ENCODE measurements around the gene LRWD1. TPM values are rescaled to one million over a fixed set of nuclear protein-coding genes. Genes with fewer than 3 reads are reported as not detected.

The LRWD1 gene
- 17.5 to 35.3 TPM (median 33.2 TPM) in 5 replicates for total RNA-seq (2022; extraction: Qiagen RNA extraction; ENCODE audit: low read depth)

DNA sequence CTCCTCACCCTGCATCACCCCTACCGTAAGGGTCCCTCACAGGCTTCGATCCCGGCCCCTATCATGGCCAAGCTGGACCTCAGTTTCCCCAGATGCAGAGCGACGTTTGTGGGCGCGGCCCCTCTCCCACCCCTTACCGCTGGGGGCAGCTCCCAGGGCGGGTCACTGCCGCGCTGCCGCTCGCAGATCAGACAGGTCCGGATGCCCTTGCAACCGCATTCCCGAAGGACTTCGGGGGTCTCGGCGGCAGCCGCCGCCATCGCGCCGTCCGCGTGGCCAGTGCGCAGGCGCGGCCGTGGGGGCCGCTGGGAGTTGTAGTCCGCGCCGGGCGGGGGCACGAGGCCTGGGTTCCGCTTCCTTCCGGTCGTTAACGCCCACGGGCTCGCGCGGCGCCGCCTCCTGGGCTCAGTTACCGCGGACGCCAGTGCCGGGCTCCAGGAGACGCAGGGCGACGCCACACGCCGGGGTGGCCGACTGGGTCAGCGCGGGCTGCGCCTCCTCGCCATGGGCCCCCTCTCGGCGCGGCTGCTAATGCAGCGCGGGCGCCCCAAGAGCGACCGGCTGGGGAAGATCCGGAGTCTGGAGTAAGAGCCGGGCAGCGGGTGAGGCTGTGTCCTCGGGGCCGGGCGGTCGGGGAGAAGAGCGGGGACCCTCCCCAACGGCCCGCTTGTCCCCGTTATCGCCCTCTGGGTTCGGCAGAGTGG lies at the start of gene LRWD1, which contains the start of gene ALKBH4:
Gene LRWD1 (plus strand): TSS at position 408 of the 704 bp plus-strand sequence. CDS start 97 bp downstream, at position 505.
Gene ALKBH4 (minus strand): TSS at position 287 of the 704 bp plus-strand sequence. CDS start 27 bp downstream, at position 260.

DNA sequence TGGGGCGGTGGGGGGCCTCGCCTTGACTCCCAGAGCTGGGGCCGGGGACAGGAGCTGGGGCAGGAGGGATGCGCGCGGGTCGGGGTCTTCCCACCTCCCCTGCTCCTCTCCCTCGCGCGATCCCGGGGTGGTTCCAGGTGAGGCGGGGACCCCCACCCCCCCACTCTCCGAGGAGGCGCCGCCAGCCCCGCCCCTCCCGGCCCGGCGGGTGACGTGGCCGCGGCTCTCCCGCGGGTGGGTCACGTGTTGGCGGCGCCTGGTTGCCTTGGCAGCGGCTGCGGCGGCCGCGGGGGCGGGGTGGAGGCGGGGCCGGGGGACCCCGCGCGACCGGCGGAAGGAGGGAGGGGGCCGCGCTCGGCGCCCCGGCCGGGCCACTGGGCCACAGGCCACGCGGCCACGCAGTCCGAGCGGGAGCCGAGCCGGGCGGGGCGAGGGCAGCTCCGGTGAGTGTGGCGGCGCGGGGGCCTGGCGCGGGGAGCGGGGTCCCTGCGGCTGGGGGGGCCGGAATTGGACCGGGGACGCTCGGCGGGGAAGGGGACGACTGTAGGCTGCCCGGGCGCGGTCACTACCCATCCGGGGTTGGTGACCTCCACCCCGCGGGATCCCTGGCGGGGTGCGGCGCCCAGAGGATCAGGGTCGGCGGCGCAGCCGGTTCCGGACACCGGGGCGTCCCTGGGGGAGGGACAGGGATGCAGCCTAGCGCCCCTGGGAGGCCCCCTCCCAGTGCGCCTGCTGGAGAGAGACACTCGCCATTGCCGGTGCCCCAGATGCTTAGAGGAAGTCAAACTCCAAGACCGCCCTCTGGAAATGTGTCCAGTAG lies 31.4 kb upstream of the LRWD1 start, which contains the start of gene ORAI2:
Gene ORAI2 (plus strand): TSS at position 357 of the 820 bp plus-strand sequence. CDS start 5,382 bp downstream, outside the sequence.

DNA sequence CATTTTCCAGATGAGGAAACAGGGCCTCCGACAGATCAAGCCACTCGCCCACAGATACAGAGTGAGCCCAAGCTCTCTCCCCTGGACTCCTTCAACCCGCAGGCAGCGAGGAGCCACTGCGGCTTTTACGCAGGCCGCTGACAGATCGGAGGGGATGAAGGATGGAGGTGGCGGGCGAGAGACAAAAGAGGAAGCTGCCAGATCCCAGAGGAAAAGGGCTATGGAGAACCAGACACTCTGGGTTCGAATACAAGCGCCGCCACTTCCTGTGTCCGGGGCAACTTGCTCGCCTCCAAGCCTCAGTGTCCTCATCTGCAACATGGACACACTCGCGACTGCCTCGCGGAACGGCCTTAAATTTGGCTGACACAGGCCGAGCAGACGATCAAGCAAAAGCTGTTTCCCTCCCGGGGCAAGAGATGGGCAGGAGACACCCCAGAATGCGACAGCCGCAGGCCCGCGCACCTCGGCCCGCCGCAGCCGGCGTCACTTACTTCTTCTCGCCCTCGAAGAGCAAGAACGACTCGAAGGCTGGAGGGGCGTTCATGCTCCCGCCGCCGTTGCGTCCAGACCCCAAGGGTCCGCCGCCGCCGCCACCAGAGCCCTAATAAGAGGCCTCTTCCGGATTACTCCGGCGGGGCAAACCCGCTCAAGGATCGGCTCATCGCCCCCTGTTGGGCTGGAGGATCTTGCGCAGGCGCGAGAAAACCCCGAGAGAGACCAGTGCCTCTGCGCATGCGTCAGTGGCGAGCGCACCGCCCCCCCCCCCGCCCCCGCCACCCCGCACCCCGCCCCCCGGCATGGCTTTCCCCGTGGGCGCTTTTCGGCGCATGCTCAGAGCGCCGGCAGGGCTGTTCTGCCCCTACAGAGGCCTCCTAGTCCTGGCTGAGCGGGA lies 13.8 kb downstream of the LRWD1 start, which contains the start of gene POLR2J:
Gene POLR2J (minus strand): TSS at position 609 of the 895 bp plus-strand sequence. CDS start 62 bp downstream, at position 547.

DNA sequence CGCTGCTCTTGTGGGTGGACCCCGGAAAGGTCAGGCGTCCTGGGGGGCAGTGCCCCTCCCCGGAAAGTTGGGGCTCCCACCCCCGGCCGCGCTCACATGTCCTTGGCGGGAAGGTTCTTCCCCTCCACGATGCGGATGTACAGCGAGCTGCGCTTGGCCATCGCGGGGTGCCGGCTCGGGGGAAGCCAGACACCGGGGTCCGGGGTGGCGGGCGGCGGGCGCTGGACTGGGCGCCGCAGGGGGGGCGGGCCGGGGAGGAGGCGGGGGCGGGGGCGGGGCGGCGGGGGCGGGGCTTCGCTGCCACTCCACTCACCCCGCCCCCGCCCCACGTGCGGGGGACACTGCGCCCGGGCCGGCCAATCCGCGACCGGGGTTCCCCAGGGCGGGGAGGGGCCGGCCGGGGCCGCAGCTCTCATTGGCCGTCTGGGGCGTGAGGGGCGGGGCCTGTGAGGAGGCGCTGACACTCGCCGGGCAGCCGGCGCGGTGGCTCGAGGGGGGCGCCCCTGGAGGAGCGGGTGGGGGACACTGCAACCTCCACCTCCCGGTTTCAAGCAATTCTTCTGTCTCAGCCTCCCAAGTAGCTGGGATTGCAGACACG lies 52.9 kb downstream of the LRWD1 start, which contains the start of gene RASA4B:
Gene RASA4B (minus strand): TSS at position 228 of the 598 bp plus-strand sequence. CDS start 67 bp downstream, at position 161.

Other genes with a start within 250 kb of the LRWD1 start
- gene SH2B2, start 178.1 kb upstream of the LRWD1 start, total RNA-seq (2022; extraction: Qiagen RNA extraction; ENCODE audit: low read depth), result 1.2 to 4.6 TPM (median 3.8 TPM) in 5 replicates
- gene SPDYE6, start 108.5 kb upstream of the LRWD1 start, total RNA-seq (2022; extraction: Qiagen RNA extraction; ENCODE audit: low read depth), result not detected in 5 replicates
- 18.0 to 24.4 TPM (median 22.2 TPM) in 5 replicates for gene PRKRIP1, start 68.6 kb upstream of the LRWD1 start, total RNA-seq (2022; extraction: Qiagen RNA extraction; ENCODE audit: low read depth)
- 17.7 to 38.1 TPM (median 37.1 TPM) in 5 replicates for gene ORAI2, start 31.4 kb upstream of the LRWD1 start, total RNA-seq (2022; extraction: Qiagen RNA extraction; ENCODE audit: low read depth)
- gene ALKBH4, start 121 bp upstream of the LRWD1 start, total RNA-seq (2022; extraction: Qiagen RNA extraction; ENCODE audit: low read depth), result 8.2 to 13.5 TPM (median 10.7 TPM) in 5 replicates
- gene POLR2J, start 13.9 kb downstream of the LRWD1 start, total RNA-seq (2022; extraction: Qiagen RNA extraction; ENCODE audit: low read depth), result 103 to 132 TPM (median 108 TPM) in 5 replicates
- 0.78 to 2.1 TPM (median 1.5 TPM) in 5 replicates for gene RASA4B, start 52.8 kb downstream of the LRWD1 start, total RNA-seq (2022; extraction: Qiagen RNA extraction; ENCODE audit: low read depth)
- gene UPK3BL2, start 78.7 kb downstream of the LRWD1 start, total RNA-seq (2022; extraction: Qiagen RNA extraction; ENCODE audit: low read depth), result 2.1 to 5.0 TPM (median 2.6 TPM) in 5 replicates
- not detected in 5 replicates for gene SPDYE2, start 86.2 kb downstream of the LRWD1 start, total RNA-seq (2022; extraction: Qiagen RNA extraction; ENCODE audit: low read depth)
- 17.4 to 50.4 TPM (median 26.3 TPM) in 5 replicates for gene POLR2J3, start 107.6 kb downstream of the LRWD1 start, total RNA-seq (2022; extraction: Qiagen RNA extraction; ENCODE audit: low read depth)
- gene RASA4, start 151.8 kb downstream of the LRWD1 start, total RNA-seq (2022; extraction: Qiagen RNA extraction; ENCODE audit: low read depth), result 1.4 to 2.8 TPM (median 2.3 TPM) in 5 replicates
- gene UPK3BL1, start 177.8 kb downstream of the LRWD1 start, total RNA-seq (2022; extraction: Qiagen RNA extraction; ENCODE audit: low read depth), result 5.6 to 14.5 TPM (median 11.7 TPM) in 5 replicates
- not detected in 5 replicates for gene SPDYE2B, start 185.3 kb downstream of the LRWD1 start, total RNA-seq (2022; extraction: Qiagen RNA extraction; ENCODE audit: low read depth)
- 0.26 to 0.89 TPM (median 0.36 TPM) in 4 of 5 replicates, not detected in the other for gene POLR2J2, start 206.7 kb downstream of the LRWD1 start, total RNA-seq (2022; extraction: Qiagen RNA extraction; ENCODE audit: low read depth)

Data from A549 treated with ZK216348 at 1 μM for 4 hours (cell line).